ENCODE data around the gene FCMR. TPM values are rescaled to one million over a fixed set of nuclear protein-coding genes. Genes with fewer than 3 reads are reported as not detected.

The FCMR gene
- total and polyA plus RNA-seq, 10 of the 15 experiments (the other 5 are each of a cell fraction or from before 2014, with no cell fraction given), result 79.7 to 245 (median 123) TPM

GRCh38 chr1:206863266-206863665 lies 58.5 kb downstream of the FCMR start:
- Histone ChIP-seq H3K79me2 (ENCODE audit: control insufficient read depth, insufficient read depth, low read length) (no peaks in the 10 kb centered on the region), H4K20me1 (ENCODE audit: control insufficient read depth, insufficient read depth) (no peaks in the 10 kb centered on the region), H3K4me1 (ENCODE audit: control insufficient read depth, insufficient read depth, low read length) (no peaks in the 10 kb centered on the region), H3K36me3 (ENCODE audit: control insufficient read depth in 2 of 2, insufficient read depth in 2 of 2, low read length in 1 of 2) (no peaks in the 10 kb centered on the region), H3K27ac (ENCODE audit: control insufficient read depth, insufficient read depth) (no peak overlapping the region), H3K9ac (ENCODE audit: control insufficient read depth, insufficient read depth, low read length) (no peak overlapping the region), H3K27me3 (replicated peaks in 1 of 2; ENCODE audit: control insufficient read depth in 2 of 2, insufficient read depth in 2 of 2, low read length in 1 of 2) (peaks cover 0 to 2% of the 10 kb centered on the region in 2 experiments; a peak in 1 of 4 replicates), H3K9me3 (replicated peaks; ENCODE audit: control insufficient read depth, insufficient read depth, low read length) (no peaks in the 10 kb centered on the region), H3K4me2 (ENCODE audit: control insufficient read depth, insufficient read depth) (no peak overlapping the region), H3K4me3 (no peak overlapping the region), H2AFZ (ENCODE audit: control insufficient read depth, low read depth, low read length) (no peak overlapping the region)
- SMC1A ChIA-PET (ENCODE audit: uncharacterized antibody, unreplicated experiment), result interaction anchor here (0.5 to 3.9 kb wide), 7 partner anchors 10 to 129 kb away, joined by 3 to 23 read pairs (median 3); no protein-coding TSS in a partner anchor
- DNase-seq (ENCODE audit: low read depth, low spot score) (no peak), ATAC-seq (no peak), FAIRE-seq (no peak)
- RAD21 ChIA-PET (ENCODE audit: unreplicated experiment), result interaction anchor here (1.1 to 2.3 kb wide), 2 partner anchors 119 to 128 kb away, joined by 3 to 9 read pairs; no protein-coding TSS in a partner anchor
- 0% methylated on average over 1 of the region's 1 CpG for WGBS (ENCODE audit: insufficient coverage, insufficient replicate concordance, low lambda C conversion rate, missing lambda C conversion rate)
- no TSS peak for BruUV-seq (replicated peaks)
- CTCF ChIA-PET, result interaction anchor here (0.8 to 7.3 kb wide), 8 partner anchors 9 to 137 kb away, joined by 3 to 100 read pairs (median 7); no protein-coding TSS in a partner anchor
- POLR2A ChIA-PET, result no interaction called here
- intact Hi-C loops (cut with micrococcal nuclease; ENCODE audit: unreplicated experiment), result no loop called here
- in situ Hi-C loops (cut with MboI), result no loop called here
- TF ChIP-seq NKRF (conservative IDR thresholded peaks at IDR 0.05) (no peak), HDAC2 (IDR thresholded peaks at IDR 0.05) (no peak), NR2C2 (IDR thresholded peaks at IDR 0.05; ENCODE audit: borderline replicate concordance, control insufficient read depth, insufficient read length, low read depth) (no peak), CEBPB (IDR thresholded peaks at IDR 0.05; ENCODE audit: borderline replicate concordance in 1 of 2, low read depth in 2 of 2, low read length in 2 of 2) (no peak), ATF2 (IDR thresholded peaks at IDR 0.05; ENCODE audit: low read length) (no peak), REST (IDR thresholded peaks at IDR 0.05; ENCODE audit: low read depth, low read length) (no peak), ASH2L (IDR thresholded peaks at IDR 0.05; ENCODE audit: borderline replicate concordance, low read depth) (no peak), PAX8 (IDR thresholded peaks at IDR 0.05) (no peak), USF2 (IDR thresholded peaks at IDR 0.05; ENCODE audit: borderline replicate concordance, low read depth, low read length) (no peak), TCF3 (IDR thresholded peaks at IDR 0.05; ENCODE audit: borderline replicate concordance, insufficient read depth, low read depth, low read length) (no peak), SMAD5 (IDR thresholded peaks at IDR 0.05; ENCODE audit: low read depth) (no peak), KLF5 (IDR thresholded peaks at IDR 0.05; ENCODE audit: partially characterized antibody) (no peak), ZNF24 (IDR thresholded peaks at IDR 0.05) (no peak), ZZZ3 (IDR thresholded peaks at IDR 0.05; ENCODE audit: control insufficient read depth, insufficient read length, low read depth) (no peak)

Data from GM12878 (cell line).